GM19324 (cell line): ENCODE measurements around the gene ATG101.
A peak's percentile ranks its signal among the peaks of the same experiment; 100 is the strongest.

ENCODE experiments used
- ATAC-seq: cut with Tn5 transposase; IDR thresholded peaks from one replicate; pipeline ENCODE4 v1.9.1; 2021; ENCODE audit warnings: mild to moderate bottlenecking, moderate library complexity; ENCODE audit not compliant: unreplicated experiment, low FRiP score

The ATG101 gene

GRCh38 chr12:52056801-52057637 lies 12.8 kb upstream of the ATG101 start:
- ATAC-seq, result no peak

- ATAC-seq, result no peak
Observed at GRCh38 chr12:52057638-52058576, 11.9 kb upstream of the ATG101 start.

- ATAC-seq, result no peak
Observed at GRCh38 chr12:52058631-52059361, 11.0 kb upstream of the ATG101 start.

GRCh38 chr12:52059582-52060497 lies 9.9 kb upstream of the ATG101 start:
- no peak for ATAC-seq

GRCh38 chr12:52060498-52061177 lies 9.1 kb upstream of the ATG101 start:
- ATAC-seq, result no peak

- ATAC-seq, result no peak
Observed at GRCh38 chr12:52061470-52062166, 8.2 kb upstream of the ATG101 start.

GRCh38 chr12:52062167-52063081 lies 7.4 kb upstream of the ATG101 start:
- no peak for ATAC-seq

- no peak for ATAC-seq
Observed at GRCh38 chr12:52063082-52063924, 6.5 kb upstream of the ATG101 start.

- ATAC-seq, result no peak
Observed at GRCh38 chr12:52063981-52064649, 5.7 kb upstream of the ATG101 start.

- ATAC-seq, result no peak
Observed at GRCh38 chr12:52066346-52067080, 3.3 kb upstream of the ATG101 start.

- no peak for ATAC-seq
Observed at GRCh38 chr12:52067081-52067374, 2.8 kb upstream of the ATG101 start.

GRCh38 chr12:52070185-52070925 lies 577 bp downstream of the ATG101 start:
- peak; percentile 24 for ATAC-seq

- no peak for ATAC-seq
Observed at GRCh38 chr12:52073531-52074381, 4.0 kb downstream of the ATG101 start.
